ENCODE results near the gene FAM110A.
"Not testable (repeated sequence)": the region's sequence is repeated elsewhere in the genome, so short reads cannot be mapped to it uniquely, and the experiment has no call there.

Gene FAM110A

DNA sequence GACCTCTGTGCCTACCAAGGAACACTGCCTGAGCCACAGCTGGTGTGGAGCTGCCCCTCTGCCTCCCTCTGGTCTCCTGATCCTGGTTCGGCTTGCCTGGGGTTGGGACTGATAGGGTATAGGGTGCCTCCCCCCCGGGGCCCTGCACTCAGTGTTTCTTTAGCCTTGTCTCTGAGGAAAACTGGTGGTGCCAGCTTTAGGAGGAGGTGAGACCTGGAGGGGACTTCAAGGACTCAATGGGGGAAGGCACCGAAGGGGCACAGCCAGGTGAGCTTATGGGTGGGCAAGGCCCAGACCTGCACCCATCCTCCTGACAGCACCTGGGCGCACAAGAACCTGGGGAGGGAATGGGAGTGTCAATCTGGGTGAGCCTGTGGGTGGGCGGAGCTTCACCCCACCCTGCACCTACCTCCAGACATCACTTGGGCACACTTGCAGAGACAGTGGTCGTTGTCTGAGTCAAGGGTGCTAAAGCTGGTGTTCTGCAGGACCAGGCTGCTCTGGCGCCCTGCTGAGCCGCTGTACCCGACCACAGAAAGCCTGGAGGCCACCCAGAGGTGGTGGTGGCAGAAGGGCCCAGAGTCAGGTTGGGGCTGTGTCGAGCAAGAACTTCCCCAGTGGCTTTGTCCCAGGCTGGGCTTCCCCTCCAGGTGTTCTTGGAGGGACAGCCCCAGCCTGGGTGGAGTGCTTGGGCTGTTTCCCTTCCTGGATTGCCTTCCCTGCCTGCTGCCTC, 40.5 kb downstream of the FAM110A start:
- no peak for DNase-seq (ENCODE audit: low read depth in 2 of 2)

DNA sequence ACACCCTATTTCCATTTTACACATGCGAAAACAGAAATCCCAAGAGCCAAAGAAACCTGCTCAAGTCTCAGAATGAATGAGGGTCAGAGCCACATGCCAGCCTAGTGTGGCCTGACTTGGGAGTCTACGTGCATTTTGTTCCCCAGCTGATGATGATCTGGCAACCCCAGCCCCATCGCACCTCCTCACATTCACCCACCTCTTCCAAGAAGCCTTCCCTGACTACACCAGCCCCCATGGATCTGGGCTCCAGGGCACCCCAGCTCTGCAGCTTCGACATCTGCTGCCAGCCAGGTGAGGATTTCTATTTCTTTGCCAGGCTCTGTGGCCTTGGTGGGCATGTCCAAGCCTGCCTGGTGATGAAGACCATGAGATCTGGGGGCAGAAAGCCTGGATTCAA, 41.6 kb downstream of the FAM110A start:
- DNase-seq (ENCODE audit: low read depth in 2 of 2), result no peak

DNA sequence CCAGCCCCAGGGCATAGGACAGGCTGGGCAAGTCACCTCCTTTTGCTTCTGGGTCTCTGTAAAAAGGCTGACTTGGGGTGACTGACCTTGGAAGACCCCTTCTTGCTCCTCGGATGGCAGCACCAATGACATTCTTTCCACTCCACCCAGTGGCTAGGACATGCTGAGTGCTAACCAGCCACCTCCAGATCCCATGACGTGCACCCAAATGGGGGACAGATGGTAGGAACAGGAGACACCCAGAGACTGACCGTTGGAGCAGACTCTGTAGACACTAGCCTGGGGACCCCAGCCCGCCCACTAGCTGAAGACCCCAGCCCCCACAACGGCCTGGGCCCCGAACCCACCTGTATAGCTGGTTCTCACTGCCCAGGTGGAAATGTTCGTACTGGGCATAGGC, 44.3 kb downstream of the FAM110A start:
- no peak for DNase-seq (ENCODE audit: low read depth in 2 of 2)

DNA sequence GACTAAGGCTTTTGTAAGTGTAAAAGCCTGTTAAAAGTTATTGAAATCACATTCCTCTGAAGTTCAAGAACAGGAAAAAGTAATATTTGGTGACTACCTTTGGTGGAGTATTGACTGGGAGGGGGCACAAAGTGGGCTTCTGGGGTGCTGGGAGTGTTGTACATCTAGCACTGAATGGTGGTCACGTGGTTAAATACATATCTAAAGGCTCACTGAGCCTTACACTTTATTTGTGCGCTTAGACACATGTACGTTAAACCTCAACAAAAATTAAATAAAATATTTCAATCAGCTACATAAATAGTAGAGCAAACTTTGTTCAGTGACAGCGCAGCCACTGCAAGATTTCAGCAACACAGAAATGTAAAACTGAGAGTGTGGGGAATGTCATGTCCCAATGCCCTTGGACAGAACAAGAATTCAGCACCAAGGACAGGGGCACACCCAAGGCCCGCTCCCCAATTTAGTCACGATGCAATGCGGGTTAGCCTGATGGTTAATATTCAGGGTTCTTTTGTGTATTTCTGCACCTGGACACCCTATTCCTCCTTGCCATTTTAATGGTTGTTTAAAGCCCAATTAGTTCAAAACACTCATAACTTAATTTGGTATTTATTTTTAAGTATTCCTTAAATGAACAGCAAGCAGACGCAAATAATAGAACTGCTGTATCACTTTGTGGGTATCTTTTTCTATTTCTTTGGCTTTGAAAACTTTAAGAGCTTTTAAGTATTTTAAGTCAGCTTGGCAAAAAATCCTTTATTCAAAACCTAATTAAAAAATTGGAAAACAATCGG, 45.2 kb downstream of the FAM110A start:
- DNase-seq (ENCODE audit: low read depth in 2 of 2), result no peak

DNA sequence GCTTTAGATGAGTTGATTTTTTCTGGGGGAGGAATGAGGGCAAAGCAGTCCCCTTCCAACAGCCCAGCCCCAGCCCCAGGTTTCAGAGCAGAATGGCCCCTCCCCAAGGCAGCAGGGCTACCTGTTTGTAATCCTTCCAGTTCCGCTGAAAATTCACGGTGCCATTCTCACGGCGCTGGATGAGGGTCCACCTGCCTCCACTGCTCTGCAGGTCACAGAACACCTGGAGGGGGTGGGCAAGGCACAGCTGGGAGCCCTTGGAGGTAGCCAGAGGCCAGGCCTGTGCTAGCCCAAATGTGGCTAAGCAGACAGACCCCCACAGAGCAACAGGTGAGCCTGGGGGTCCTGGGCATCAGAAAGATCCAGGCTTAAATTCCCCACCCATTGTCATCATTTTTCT, 46.1 kb downstream of the FAM110A start:
- no peak for DNase-seq (ENCODE audit: low read depth in 2 of 2)

DNA sequence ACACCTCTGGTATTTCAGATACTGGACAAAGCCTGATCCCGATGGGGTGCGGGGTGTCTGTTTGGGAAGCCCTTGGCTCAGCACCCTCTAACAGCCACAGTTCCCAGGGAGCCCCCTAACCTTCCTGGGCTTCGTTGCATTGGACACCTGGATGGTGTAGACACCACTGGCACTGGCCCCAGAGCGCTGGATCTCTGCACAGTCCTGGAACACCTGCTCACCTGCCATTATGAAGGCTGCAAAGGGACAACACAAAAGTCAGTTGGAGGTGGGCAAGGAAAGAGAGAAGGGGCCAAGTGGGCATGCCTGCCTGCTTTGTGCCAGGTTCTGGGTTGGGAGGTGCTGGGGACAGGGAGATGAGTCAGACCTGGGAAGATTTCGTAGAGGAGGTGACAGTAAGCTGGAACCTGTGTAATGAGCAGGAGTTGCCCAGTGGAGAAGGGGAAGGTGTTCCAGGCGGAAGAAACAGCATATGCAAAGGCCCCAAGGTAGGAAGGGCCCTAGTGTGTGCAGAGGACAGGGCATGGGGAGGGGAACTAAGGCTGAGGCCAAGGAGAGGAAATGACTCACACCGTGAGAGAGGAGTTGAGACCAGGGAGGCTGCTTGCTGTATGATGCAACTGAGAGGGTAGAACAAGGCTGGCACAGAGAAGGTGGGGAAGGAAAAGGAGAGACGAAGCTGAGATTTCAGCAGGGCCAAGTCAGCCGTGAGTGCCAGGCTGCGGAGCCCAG, 47.7 kb downstream of the FAM110A start:
- DNase-seq (ENCODE audit: low read depth in 2 of 2), result no peak

DNA sequence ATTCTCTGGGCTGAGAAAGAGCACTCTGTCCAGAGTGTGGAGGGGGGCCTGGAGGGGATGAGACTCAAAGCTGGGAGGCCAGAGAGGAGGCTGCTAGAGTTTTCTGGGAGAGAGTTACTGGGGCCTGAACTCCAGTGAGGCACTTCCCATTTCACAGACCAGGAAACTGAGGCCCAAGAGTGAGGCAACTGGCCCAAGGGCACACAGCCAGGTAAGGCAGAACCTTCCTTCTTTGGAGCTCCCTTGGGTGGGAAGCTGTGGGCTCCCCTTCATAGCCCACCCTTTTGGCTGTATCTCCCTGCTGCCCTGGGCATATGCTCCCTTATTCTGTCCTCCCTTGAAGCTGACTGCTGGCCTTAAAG, 48.2 kb downstream of the FAM110A start:
- no peak for DNase-seq (ENCODE audit: low read depth in 2 of 2)

DNA sequence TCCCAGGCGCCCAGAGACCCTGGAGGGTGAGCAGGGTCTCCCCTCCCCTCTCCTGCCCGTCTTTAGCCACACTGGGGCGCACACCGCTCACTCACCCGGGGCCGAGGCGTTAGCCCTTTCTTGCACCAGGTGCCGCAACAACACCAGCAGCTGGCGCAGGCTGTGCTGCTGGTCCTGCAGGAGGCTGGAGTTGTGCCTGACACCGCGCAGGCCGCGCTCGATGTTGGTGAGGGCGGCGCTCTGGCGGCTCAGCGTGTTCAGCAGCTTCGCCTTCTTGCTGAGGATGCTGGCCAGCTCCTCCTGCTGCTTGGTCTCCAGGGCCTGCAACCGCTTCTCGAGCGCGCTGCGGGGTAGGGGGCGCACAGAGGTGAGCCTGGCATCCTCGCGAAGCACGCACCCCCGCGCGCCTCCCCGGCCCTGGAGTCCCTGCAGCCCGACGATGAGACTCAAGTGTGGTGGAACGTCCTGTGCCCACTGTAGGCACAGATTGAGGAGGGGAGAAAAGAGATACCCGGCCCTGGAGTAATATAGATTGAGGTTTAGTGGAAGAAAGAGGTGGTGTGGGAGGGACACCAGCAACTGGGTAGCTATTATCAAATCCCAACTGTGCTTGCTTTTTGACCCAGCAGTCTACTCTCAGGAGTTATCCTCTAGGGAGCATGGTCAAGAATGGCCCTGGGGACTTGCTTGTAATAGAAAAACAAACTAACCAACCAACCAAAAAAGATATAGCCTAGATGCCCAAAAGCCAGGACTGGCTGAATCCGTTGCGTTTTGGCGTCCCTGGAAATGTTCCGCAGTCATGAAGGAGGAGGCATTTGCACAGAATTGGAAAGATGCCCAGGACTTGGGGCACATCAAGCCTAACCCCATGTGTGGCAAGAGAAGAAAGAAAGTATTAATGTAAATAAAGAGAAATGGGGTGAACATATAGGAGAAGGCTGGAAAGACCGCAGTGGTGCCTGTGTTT, 51.8 kb downstream of the FAM110A start:
- DNase-seq (ENCODE audit: low read depth in 2 of 2), result no peak

DNA sequence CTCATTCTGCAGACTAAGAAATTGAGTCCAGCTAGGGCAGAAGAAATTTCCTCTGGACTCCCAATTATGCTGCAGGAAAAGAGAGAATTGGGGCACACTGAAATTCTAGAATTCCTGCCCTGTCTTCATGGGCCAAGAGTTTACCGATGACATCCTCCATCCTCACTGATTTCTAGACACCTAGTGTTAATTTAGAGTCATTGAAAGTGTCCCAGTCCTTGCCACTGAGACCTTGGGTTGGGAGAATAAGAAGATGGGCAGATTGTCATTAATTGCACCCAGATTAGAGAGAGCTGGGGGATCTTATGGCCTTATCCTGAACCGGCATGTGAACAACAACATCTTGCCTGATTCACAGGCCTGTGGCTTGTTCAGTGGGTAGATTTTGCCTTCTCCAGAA, 53.6 kb downstream of the FAM110A start:
- no peak for DNase-seq (ENCODE audit: low read depth in 2 of 2)

DNA sequence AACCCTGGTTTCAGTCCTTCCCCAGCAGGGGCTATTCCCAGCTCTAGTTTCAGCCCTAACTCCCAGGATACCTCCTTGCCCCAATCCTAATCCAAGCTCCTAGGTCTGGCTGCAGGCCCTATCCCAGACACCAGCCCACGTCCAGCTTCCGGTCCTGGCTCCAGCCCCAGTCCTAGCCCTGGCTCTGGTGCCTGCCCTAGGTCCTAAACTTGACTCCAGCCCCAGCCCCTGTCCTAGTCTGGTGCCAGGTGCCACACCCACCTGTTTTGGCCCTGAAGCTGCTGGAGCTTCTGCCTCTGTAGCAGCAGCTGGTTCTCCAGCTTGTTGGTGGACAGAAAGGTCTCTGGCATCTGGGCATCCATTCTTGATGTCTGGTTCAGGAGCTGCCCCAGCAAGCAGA, 54.5 kb downstream of the FAM110A start:
- no peak for DNase-seq (ENCODE audit: low read depth in 2 of 2)

DNA sequence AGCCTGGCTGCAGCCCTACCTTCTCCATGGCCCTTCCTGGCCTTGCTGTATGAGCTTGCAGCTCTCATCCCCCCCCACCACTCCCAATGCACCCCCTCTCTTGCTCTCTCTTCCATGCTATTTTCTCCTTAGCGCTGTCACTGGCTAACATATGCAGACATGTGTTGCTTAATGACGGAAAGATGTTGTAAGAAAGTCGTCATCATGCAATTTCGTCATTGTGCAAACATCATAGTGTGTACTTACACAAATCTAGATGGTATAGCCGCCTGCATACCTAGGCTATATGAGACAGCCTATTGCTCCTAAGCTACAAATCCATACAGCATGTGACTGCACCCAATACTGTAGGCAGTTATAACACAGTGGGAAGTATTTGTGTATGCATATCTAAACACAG, 55.6 kb downstream of the FAM110A start:
- DNase-seq (ENCODE audit: low read depth in 2 of 2), result no peak

DNA sequence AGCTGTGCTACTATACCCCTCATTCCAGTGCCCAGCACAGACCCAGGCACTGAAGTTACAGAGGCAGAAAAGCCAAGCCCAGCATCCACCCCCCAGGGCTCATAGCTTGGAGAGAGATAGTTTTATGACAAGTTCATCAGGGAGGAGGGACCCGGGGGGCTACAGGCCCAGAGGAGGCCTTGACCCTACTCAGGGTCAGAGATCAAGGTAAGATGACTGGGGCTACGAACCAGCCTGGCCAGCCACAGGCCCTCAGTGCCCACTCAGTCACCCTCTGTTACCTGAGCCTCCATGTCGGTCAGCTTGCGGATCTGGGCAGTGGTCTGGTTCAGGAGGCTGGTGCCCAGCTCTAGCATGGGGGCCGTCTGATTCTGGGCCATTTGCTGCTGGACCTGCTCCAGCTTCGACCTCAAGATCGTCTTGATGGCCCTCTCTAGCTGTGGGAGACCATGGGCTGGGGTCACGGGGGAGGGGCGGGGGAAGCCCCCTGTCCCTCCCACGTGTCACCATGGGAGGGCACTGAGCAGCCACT, 56.5 kb downstream of the FAM110A start:
- no peak for DNase-seq (ENCODE audit: low read depth in 2 of 2)

DNA sequence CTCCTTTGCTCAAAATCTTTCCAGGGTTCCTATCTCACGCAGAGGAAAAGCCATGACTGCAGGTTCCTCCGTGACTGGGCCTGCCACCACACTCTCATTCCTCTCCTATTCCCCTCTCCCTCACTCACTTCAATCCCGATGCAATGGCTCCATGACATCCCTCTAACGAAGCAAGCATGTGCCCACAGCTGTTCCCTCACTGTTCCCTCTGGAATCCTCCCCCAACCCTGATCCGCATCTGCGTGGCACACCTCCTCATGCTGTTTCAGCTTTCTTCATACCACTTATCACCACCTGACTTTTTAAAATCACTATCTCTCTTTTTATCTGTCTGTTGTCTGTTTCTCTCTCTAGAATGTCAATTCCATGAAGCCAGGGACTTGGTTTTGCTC, 57.1 kb downstream of the FAM110A start:
- DNase-seq (ENCODE audit: low read depth in 2 of 2), result no peak

DNA sequence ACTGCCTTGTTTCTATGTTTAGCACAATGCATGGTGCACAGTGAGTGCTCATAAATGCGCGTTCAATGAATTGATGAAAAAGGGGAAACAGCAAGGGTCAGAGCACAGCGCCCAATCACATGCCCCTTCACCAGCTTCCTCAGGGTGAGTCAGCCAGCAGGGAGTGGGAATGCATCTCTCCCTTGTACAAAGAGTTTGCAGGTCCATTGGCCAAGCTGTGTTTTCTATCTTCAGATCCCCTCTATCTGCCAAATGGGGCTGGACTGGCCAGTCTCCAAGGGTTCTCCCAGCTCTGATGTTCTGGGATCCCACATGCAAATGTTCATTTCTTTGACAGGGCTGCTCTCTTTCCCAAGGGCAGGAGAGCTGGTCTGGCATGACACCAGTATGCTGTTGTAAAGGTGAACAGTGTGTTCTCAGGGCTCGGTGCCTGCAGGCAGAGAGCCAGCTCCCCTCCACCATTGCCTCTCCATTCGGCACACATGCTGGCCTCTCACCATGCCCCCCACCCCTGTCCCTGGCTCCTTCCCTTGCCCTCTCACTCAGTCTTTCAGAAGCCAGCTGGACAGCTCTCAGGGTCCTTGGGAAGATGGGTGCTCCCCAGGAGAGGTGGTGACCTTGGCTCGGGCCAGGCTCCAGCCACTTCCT, 57.7 kb downstream of the FAM110A start:
- no peak for DNase-seq (ENCODE audit: low read depth in 2 of 2)

DNA sequence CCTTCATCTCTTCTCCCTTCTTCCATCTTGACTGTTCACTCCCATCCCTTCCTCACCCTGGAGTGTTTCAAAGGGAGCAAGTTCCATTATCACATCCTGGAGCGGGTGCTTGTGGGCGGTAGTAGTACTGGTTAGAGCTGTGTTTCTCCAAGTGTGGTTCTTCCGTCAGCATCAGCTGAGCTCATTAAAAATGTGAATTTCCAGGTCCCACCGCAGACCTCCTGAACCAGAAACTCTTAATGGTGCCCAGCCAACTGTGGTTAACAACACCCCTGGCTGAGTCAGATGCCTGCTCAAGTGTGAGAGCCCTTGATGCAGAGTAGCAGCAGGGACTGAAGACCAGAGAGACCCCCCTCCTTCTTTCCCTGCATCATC, 58.2 kb downstream of the FAM110A start:
- DNase-seq (ENCODE audit: low read depth in 2 of 2), result no peak

DNA sequence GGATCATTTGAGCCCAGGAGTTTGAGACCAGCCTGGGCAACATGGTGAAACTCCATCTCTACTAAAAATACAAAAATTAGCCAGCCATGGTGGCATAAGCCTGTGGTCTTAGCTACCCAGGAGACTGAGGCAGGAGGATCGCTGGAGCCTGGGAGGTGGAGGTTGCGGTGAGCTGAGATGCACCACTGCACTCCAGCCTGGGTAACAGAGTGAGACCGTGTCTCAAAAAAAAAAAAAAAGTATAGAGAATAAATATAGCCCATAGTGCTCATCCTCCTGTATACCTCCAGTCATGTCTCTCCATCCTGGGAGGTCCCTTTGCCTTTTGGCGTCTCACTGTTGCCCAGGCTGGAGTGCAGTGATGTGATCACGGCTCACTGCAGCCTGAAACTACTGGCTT, 58.9 kb downstream of the FAM110A start:
- DNase-seq (ENCODE audit: low read depth in 2 of 2), result not testable (repeated sequence)
